ENCODE measurements around the gene KRT33B. TPM values are rescaled to one million over a fixed set of nuclear protein-coding genes. Genes with fewer than 3 reads are reported as not detected.

KRT33B gene
- total and polyA plus RNA-seq, 7 donors = not detected

GRCh38 chr17:41331606-41332005 lies 38.0 kb downstream of the KRT33B start:
- no peak for TF ChIP-seq CTCF (IDR thresholded peaks at IDR 0.05)
- Histone ChIP-seq H3K27me3 (ENCODE audit: insufficient read depth in 3 of 3, low read length in 2 of 3) (no peaks in the 10 kb centered on the region), H3K27ac (no peak overlapping the region), H3K4me3 (no peak overlapping the region), H3K36me3 (ENCODE audit: insufficient read depth in 1 of 2, low read depth in 1 of 2) (no peaks in the 10 kb centered on the region), H3K4me1 (no peaks in the 10 kb centered on the region), H3K9me3 (no peaks in the 10 kb centered on the region)
- no peak for DNase-seq
- WGBS, 3 donors = 70 to 75% (median 70%) methylated on average over 7 of the region's 7 CpGs
- ATAC-seq = no peak
- intact Hi-C loops (cut with DNase I) = no loop called here

GRCh38 chr17:41329279-41329948 lies 40.2 kb downstream of the KRT33B start:
- intact Hi-C loops (cut with DNase I) = loop anchor here (10.0 kb wide), 2 partner anchors 425 to 525 kb away; no protein-coding TSS in a partner anchor
- peak; percentile 47 to 67 (median 66) for ATAC-seq
- Histone ChIP-seq H3K27ac (no peak overlapping the region), H3K4me1 (no peaks in the 10 kb centered on the region), H3K27me3 (ENCODE audit: insufficient read depth in 3 of 3, low read length in 2 of 3) (no peaks in the 10 kb centered on the region), H3K9me3 (no peaks in the 10 kb centered on the region), H3K36me3 (ENCODE audit: insufficient read depth in 1 of 2, low read depth in 1 of 2) (no peaks in the 10 kb centered on the region), H3K4me3 (no peak overlapping the region)
- WGBS, 3 donors = 47 to 56% (median 48%) methylated on average over 13 of the region's 13 CpGs
- DNase-seq = no peak
- peak; percentile 49 for TF ChIP-seq CTCF (IDR thresholded peaks at IDR 0.05)

DNA sequence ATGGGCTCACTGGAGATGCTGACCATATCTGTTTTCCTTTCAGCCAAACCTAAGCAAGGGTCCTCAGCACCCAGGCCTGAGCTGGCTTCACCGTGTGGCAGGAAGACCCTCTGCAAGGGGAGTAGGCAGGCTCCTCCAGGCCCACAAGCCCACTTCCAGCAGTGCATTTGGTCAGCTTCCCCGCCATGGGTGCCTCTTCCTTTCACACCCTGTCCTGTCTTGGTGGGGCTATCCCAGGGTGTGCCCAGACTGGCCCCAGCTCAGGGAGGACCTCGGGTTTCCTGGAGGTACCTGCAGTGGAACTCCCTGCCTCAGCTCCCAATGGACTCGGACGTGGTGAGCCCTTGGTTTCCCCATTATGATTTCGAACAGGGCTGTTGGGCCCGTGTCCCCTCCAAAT lies 41.4 kb downstream of the KRT33B start:
- ATAC-seq (no peak), DNase-seq (no peak)
- TF ChIP-seq CTCF (IDR thresholded peaks at IDR 0.05) = no peak
- Histone ChIP-seq H3K4me3 (no peak overlapping the region), H3K36me3 (ENCODE audit: insufficient read depth in 1 of 2, low read depth in 1 of 2) (no peaks in the 10 kb centered on the region), H3K4me1 (no peaks in the 10 kb centered on the region), H3K27me3 (ENCODE audit: insufficient read depth in 3 of 3, low read length in 2 of 3) (no peaks in the 10 kb centered on the region), H3K9me3 (no peaks in the 10 kb centered on the region), H3K27ac (no peak overlapping the region)
- intact Hi-C loops (cut with DNase I) = loop anchor here (10.0 kb wide), 2 partner anchors 423 to 523 kb away; no protein-coding TSS in a partner anchor
- 85 to 88% (median 88%) methylated on average over 7 of the region's 7 CpGs for WGBS, 3 donors

- intact Hi-C loops (cut with DNase I) = loop anchor here (10.0 kb wide), 2 partner anchors 423 to 523 kb away; no protein-coding TSS in a partner anchor
- DNase-seq (no peak), ATAC-seq (no peak)
- H3K27me3 ChIP-seq (ENCODE audit: insufficient read depth in 3 of 3, low read length in 2 of 3) = no peaks in the 10 kb centered on the region
- no peak overlapping the region for H3K4me3 ChIP-seq
- 69 to 80% (median 74%) methylated on average over 8 of the region's 8 CpGs for WGBS, 3 donors
- no peaks in the 10 kb centered on the region for H3K9me3 ChIP-seq
- H3K36me3 ChIP-seq (ENCODE audit: insufficient read depth in 1 of 2, low read depth in 1 of 2) = no peaks in the 10 kb centered on the region
- H3K27ac ChIP-seq = no peak overlapping the region
- no peaks in the 10 kb centered on the region for H3K4me1 ChIP-seq
- no peak for TF ChIP-seq CTCF (IDR thresholded peaks at IDR 0.05)
Measured at GRCh38 chr17:41327411-41328120, 42.0 kb downstream of the KRT33B start.
